Thoracic aorta (tissue), 2 donors: ENCODE results near the gene ADAMTS16. TPM values are rescaled to one million over a fixed set of nuclear protein-coding genes. Genes with fewer than 3 reads are reported as not detected.

Experiments
- ATAC-seq: fragments of 150-250 bp; one replicate; pipeline ENCODE4 v1.8.0; 2017; ENCODE audit warnings: low read depth; ENCODE audit not compliant: insufficient number of reproducible peaks, low FRiP score
- DNase-seq: peaks from one replicate; pipeline ENCODE4 v3.0.0-alpha.2; 2020; ENCODE audit warnings: low spot score
- H3K27ac ChIP-seq, 2 donors: fragments of 200-600 bp; sonication (generic); 1 replicate in 1 of 2; 2 replicates in 1 of 2; pipeline ENCODE4 v1.5.1; 2016; ENCODE audit warnings: mild to moderate bottlenecking in 2 of 2, moderate library complexity in 2 of 2
- H3K27me3 ChIP-seq: fragments of 200-600 bp; sonication (generic); replicated peaks from 2 replicates; pipeline ENCODE4 v1.6.0; 2016; ENCODE audit warnings: mild to moderate bottlenecking; ENCODE audit not compliant: insufficient read depth
- H3K36me3 ChIP-seq: fragments of 200-600 bp; sonication (generic); one replicate; pipeline ENCODE4 v1.5.1; 2016
- H3K4me1 ChIP-seq, 2 donors: fragments of 200-600 bp; sonication (generic); 1 replicate in 1 of 2; 2 replicates in 1 of 2; pipeline versions ENCODE4 v1.5.1 to v1.6.0; 2016; ENCODE audit warnings: low read depth in 2 of 2, mild to moderate bottlenecking in 1 of 2; ENCODE audit not compliant: control insufficient read depth in 1 of 2
- H3K4me3 ChIP-seq: fragments of 200-600 bp; sonication (generic); 2 replicates; pipeline ENCODE4 v1.5.1; 2016; ENCODE audit warnings: mild to moderate bottlenecking
- H3K9me3 ChIP-seq: fragments of 200-600 bp; sonication (generic); 2 replicates; pipeline ENCODE4 v1.5.1; 2016
- CTCF ChIP-seq: fragments of 200-600 bp; sonication (generic); IDR thresholded peaks from one replicate; pipeline ENCODE4 v1.5.1; 2019; ENCODE audit warnings: antibody characterized with exemption
- total RNA-seq, 2 donors: library from RNA; depleted of rRNA; stranded (reverse); fragments of >200 nt; gene quantifications; one replicate each; pipeline versions ENCODE4 v1.1.0 to v1.2.3, GENCODE V29; 2016

The ADAMTS16 gene
- total RNA-seq, 2 donors from 2014 or later = not detected

DNA sequence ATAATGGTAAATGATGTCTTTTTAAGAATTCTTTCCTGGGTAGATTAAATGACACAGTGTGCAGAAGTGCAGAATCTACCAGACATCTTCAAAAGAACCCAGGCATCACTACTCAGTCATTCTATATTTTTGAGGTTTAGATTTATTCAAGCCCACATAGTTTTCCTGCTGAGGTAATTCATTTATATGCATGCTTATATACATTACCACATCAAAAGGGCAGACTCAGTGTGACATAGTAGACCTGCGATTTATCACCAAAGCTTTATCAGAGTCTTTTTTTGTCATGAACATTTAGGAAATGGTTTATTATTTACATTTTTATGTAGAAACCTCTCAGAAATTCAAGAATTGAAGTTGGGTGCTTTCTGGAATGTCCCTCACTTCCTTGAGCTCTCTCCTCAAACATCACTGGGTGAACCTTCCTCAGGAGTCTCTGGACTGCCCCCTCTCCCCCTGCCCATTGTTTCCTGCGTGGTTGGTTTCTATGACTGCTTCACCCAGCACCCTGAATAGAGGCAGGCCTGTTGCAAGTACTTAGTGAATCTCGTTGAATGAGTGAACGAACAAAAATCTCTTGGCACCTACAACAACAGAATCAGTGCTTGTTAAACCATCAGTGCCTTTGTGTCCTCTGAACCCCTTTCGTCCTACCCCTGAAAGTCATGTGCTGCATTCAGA, 42.5 kb downstream of the ADAMTS16 start:
- no peak overlapping the region for H3K4me3 ChIP-seq
- no peak for DNase-seq
- H3K27ac ChIP-seq = no peak overlapping the region
- no peaks in the 10 kb centered on the region for H3K36me3 ChIP-seq
- no peaks in the 10 kb centered on the region for H3K27me3 ChIP-seq
- ATAC-seq = no peak
- TF ChIP-seq CTCF = no peak
- H3K4me1 ChIP-seq = no peaks in the 10 kb centered on the region
- H3K9me3 ChIP-seq = no peaks in the 10 kb centered on the region

DNA sequence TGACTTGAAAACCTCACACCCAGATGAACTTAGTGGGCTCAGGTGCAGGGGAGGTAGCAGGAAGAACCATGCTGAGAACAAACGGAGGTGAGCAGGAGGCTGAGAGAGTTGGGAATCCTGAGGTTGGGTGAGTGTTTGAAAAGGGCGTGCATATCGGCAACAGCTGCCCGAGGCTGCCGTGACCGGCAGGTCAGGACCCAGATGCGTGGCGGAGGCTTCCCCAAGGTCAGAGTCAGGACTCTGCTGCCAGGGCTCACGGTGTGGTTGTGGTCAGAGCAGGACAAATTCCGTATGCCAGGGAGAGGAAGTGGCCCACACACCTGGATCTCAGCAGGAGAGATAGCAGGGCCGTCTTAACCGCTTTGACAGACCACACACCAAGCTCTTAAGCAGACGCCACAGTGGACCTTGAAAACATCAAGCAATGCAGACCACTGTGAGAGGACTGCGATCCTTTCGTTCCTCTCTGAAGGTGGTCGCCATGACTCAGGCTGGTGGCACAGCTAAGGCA, 43.1 kb downstream of the ADAMTS16 start:
- DNase-seq (no peak), ATAC-seq (no peak)
- Histone ChIP-seq H3K27ac (no peak overlapping the region), H3K4me1 (no peaks in the 10 kb centered on the region), H3K27me3 (no peaks in the 10 kb centered on the region), H3K9me3 (no peaks in the 10 kb centered on the region), H3K36me3 (no peaks in the 10 kb centered on the region), H3K4me3 (no peak overlapping the region)
- no peak for TF ChIP-seq CTCF

- Histone ChIP-seq H3K36me3 (no peaks in the 10 kb centered on the region), H3K9me3 (no peaks in the 10 kb centered on the region), H3K4me1 (no peaks in the 10 kb centered on the region), H3K27ac (no peak overlapping the region), H3K27me3 (no peaks in the 10 kb centered on the region), H3K4me3 (no peak overlapping the region)
- no peak for TF ChIP-seq CTCF
- ATAC-seq (no peak), DNase-seq (no peak)
These were observed 43.8 kb downstream of the ADAMTS16 start for GRCh38 chr5:5183933-5184332.

DNA sequence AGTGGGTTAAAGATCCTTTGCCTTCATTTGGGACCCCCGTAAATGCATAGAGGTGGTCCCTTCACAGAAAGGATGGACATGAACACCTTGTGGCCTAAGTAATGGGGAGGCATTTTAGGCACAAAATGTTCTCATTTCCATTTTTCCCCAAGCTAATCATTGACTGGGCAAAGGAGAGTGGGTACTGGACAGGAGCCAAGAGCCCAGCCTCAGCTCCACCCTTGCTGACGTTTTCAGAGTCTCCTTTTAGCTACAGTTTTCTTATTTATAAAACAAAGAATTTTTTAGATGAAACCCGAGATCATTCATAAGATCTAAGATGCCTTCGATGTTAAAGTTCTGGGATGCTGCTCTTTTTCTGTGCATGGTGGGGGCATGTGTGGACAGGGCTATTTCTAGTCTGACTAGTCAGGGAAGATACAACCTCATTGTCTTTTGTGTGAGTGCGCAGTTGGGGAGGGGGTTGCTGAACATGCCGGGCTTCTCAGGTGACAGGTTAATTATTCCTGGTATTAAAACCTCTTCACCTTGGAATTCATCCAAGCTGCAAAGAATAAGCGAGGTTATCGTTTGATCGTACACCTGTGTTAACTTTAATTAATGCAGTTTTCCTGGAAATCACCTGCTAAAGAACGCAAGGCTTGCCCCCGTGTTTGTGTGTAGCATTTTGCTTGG, 48.4 kb downstream of the ADAMTS16 start:
- no peaks in the 10 kb centered on the region for H3K4me1 ChIP-seq
- no peak overlapping the region for H3K27ac ChIP-seq
- ATAC-seq (no peak), DNase-seq (no peak)
- H3K27me3 ChIP-seq = no peaks in the 10 kb centered on the region
- no peaks in the 10 kb centered on the region for H3K36me3 ChIP-seq
- H3K4me3 ChIP-seq = no peak overlapping the region
- no peak for TF ChIP-seq CTCF
- H3K9me3 ChIP-seq = no peaks in the 10 kb centered on the region

DNA sequence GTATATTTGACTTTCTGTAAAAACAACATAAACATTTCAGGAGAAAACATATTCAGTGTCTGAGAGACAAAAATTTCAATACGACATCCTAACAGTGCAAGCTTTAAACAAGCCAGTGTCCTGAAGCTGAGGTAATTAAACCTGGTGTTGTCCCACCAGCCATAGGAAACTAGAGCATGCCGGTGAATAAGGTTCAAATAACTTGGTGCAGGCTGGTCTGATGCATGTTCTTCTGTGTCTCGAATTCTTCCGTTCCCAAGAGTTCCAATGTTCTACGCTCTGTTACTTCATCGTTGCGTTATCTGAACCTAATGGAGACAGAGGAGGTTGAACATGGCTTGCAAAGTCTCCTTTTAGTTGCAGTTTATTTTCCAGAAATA, 48.9 kb downstream of the ADAMTS16 start:
- no peaks in the 10 kb centered on the region for H3K27me3 ChIP-seq
- no peak overlapping the region for H3K4me3 ChIP-seq
- no peak overlapping the region for H3K27ac ChIP-seq
- H3K4me1 ChIP-seq = no peaks in the 10 kb centered on the region
- TF ChIP-seq CTCF = no peak
- ATAC-seq (no peak), DNase-seq (no peak)
- H3K36me3 ChIP-seq = no peaks in the 10 kb centered on the region
- no peaks in the 10 kb centered on the region for H3K9me3 ChIP-seq
